ENCODE results near the gene AARS2. TPM values are rescaled to one million over a fixed set of nuclear protein-coding genes. Genes with fewer than 3 reads are reported as not detected.
A peak's percentile ranks its signal among the peaks of the same experiment; 100 is the strongest.

AARS2 gene
- total and polyA plus RNA-seq, 12 donors = 5.3 to 15.9 (median 9.7) TPM

- intact Hi-C loops (cut with DNase I) = no loop called here
- Histone ChIP-seq H3K27ac (peak overlapping the region in 4 of 5 donors; percentile 70 to 98 (median 88)), H3K9me3 (replicated peaks in 1 of 3) (no peaks in the 10 kb centered on the region), H3K27me3 (no peaks in the 10 kb centered on the region), H3K4me3 (peak overlapping the region in 3 of 4 donors; percentile 4 to 100 (median 92)), H3K4me1 (replicated peaks in 1 of 2) (peaks cover 13 to 29% of the 10 kb centered on the region in 2 donors), H3K36me3 (replicated peaks in 1 of 2) (peaks cover 0 to 51% of the 10 kb centered on the region in 2 donors)
- 19 to 31% (median 21%) methylated on average over 11 to 15 of the region's 15 CpGs for WGBS, 4 donors
- peak in 1 of 7 donors; percentile 27 for DNase-seq
- TF ChIP-seq CTCF (IDR thresholded peaks at IDR 0.05) (no peak), POLR2A (IDR thresholded peaks at IDR 0.05) (no peak)
These were observed 57.0 kb downstream of the AARS2 start for GRCh38 chr6:44255871-44256774.

- intact Hi-C loops (cut with DNase I) = no loop called here
These were observed 57.9 kb downstream of the AARS2 start for GRCh38 chr6:44255105-44255808.

GRCh38 chr6:44254191-44255104 lies 58.7 kb downstream of the AARS2 start:
- Histone ChIP-seq H3K27ac (no peak overlapping the region), H3K36me3 (replicated peaks in 1 of 2) (peaks cover 0 to 61% of the 10 kb centered on the region in 2 donors)
- intact Hi-C loops (cut with DNase I) = no loop called here

More at GRCh38 chr6:44255105-44255808, 57.9 kb downstream of the AARS2 start:
- Histone ChIP-seq H3K27ac (peak overlapping the region in 2 of 5 donors; percentile 85 to 92), H3K4me3 (no peak overlapping the region), H3K4me1 (replicated peaks in 1 of 2) (peaks cover 13 to 37% of the 10 kb centered on the region in 2 donors), H3K27me3 (no peaks in the 10 kb centered on the region), H3K9me3 (replicated peaks in 1 of 3) (no peaks in the 10 kb centered on the region), H3K36me3 (replicated peaks in 1 of 2) (peaks cover 0 to 59% of the 10 kb centered on the region in 2 donors)
- 52 to 72% (median 64%) methylated on average over 14 to 16 of the region's 16 CpGs for WGBS, 4 donors
- DNase-seq = peak in 1 of 7 donors; percentile 44
- TF ChIP-seq POLR2A (IDR thresholded peaks at IDR 0.05) = no peak

More at GRCh38 chr6:44254191-44255104, 58.7 kb downstream of the AARS2 start:
- DNase-seq = no peak
- H3K4me1 ChIP-seq (replicated peaks in 1 of 2) = peaks cover 13 to 45% of the 10 kb centered on the region in 2 donors
- no peaks in the 10 kb centered on the region for H3K9me3 ChIP-seq (replicated peaks in 1 of 3)
- WGBS, 4 donors = 71 to 85% (median 76%) methylated on average over 12 of the region's 12 CpGs
- H3K27me3 ChIP-seq = no peaks in the 10 kb centered on the region
- TF ChIP-seq CTCF (IDR thresholded peaks at IDR 0.05) (no peak), POLR2A (IDR thresholded peaks at IDR 0.05) (no peak)
- no peak overlapping the region for H3K4me3 ChIP-seq

Measured in adrenal gland (tissue), 12 donors.